Superior temporal gyrus (tissue), 1 donor: ENCODE measurements around the gene RRM2.
"Not testable (repeated sequence)": the region's sequence is repeated elsewhere in the genome, so short reads cannot be mapped to it uniquely, and the experiment has no call there.

Experiments used
- DNase-seq: peaks from one replicate; pipeline ENCODE4 v3.0.0-alpha.2; 2016; ENCODE audit errors: extremely low spot score

Gene RRM2

GRCh38 chr2:10091182-10091888 is 31.2 kb upstream of the RRM2 start:
- DNase-seq, result no peak

- not testable (repeated sequence) for DNase-seq
Measured at GRCh38 chr2:10091889-10092244, 30.7 kb upstream of the RRM2 start.

- DNase-seq, result no peak
Measured at GRCh38 chr2:10094271-10094814, 28.2 kb upstream of the RRM2 start.

GRCh38 chr2:10095175-10095574 is 27.4 kb upstream of the RRM2 start:
- no peak for DNase-seq

GRCh38 chr2:10096641-10097040 is 25.9 kb upstream of the RRM2 start:
- no peak for DNase-seq

DNA sequence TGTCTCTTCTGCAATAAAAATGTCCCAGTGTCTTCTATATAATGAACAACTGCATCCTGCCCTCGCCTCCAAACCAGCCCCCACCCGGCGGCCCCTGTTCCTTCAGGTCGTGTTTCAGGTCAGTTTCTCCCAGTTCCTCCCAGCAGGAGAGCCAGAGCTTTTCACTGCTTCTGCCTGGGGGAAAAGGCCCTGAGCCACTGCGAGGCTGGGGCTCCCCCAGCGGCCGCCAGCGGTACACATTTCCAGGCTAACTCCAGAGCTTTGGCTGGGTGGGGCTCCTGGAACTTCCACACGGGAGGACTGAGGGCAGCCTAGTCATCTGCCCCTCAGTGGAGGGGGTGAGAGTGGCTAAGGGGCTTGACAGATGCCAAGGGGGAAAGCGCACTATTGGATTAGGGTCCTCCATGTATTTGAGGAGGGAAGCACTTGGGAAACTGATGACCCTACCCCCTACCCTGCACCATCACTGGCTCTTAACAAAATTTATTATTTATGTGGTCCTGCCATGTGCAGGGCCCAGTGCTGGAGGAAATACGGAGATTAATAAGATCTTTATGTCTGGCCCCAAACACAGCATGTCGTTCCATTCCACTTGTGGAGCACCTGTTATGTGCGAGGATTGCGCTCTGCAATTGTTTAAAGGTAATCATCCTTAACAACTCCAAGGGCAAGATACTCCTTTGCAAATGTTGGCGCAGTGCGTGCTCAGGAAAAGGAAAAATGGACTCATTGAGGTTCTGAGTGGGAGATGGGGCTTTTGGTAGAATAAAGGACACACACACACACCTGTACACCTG is 25.0 kb upstream of the RRM2 start:
- peak; percentile 62 for DNase-seq

- DNase-seq, result no peak
Measured at GRCh38 chr2:10101491-10101890, 21.0 kb upstream of the RRM2 start.

DNA sequence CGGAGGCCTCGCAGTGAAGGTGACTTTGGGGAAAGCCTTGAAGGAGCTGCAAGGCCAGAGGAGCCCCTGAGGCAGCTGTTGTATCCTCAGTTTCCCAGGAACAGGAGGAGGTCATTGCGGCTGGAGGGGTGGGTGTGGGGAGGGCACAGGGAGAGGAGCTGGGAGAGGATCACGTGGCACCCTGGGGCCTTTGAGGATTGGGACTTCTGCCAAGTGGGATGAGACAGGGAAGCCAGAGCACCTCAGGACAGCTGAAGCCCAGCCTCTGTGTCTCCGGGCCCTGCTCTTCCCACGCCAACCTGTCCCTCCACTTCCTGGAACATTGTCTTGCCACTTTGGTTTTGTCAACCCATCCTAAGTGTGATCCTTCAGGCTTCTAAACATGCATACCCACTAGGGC is 19.4 kb upstream of the RRM2 start:
- DNase-seq, result no peak

- not testable (repeated sequence) for DNase-seq
Measured at GRCh38 chr2:10104906-10105305, 17.6 kb upstream of the RRM2 start.

DNA sequence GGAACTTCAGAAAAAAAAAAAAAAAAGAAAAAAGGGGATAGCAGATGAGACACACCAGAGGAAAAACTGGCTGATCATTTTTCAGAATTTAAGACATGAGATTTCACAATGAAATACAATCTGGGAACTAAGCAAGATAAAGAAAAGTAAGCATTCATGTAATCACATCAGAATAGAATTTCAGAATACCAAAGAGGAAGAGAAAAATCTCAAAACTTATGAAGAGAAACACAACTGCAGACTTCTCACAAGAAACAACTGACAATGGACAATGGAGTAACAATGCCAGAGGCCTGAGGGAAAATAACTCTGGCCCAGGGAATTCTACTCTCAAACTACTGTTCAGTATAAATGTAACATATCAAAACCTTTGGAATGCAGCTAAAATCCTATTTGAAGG is 13.2 kb upstream of the RRM2 start:
- no peak for DNase-seq

DNA sequence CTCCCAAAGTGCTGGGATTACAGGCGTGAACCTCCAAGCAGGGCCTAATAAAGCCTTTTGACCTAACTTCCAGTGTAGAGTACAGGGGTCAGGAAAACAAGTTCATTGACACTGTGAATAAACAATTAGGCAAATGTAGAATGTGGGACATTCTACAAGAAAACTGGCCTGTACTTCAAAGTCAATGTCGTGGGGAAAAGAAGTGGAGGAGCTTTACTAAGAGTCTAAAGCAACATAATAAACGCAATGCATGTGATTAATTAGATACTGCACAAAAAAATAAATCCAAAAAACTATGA is 3.6 kb upstream of the RRM2 start:
- no peak for DNase-seq

- DNase-seq, result no peak
Measured at GRCh38 chr2:10119601-10120157, 2.9 kb upstream of the RRM2 start.

GRCh38 chr2:10120158-10120876 is 2.2 kb upstream of the RRM2 start:
- DNase-seq, result peak; percentile 69

DNA sequence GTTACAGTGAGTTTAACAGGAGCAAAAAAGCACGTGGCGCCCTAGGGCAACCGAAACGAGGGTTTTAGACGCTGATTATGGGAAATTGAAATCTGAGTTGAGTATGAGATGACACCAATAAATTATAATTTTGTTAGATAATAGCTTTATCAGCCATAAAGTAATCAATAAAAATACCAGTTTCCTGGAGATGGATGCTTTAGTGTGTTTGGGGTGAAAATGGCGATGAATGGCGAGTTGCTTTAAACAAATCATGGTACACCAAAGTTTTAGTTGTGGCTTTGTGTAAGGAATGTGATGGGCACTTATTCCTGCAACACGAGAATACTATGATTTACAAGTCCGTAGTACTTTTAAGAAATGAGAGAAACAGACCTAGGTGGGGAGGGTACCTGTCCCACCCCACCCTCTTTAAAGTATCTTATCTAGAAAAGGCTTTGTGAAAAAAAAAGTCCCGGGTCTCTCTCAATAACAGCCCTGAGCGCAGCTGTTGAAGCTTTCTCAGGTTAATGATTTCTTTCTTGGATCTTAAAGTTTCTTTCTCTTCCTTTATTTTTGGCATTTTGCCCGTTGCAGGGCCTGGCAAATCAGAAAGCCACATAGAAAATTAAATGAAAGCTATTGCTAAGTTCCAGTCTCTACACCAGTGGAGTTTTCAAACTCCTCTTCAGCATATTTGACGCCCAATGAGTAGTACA is 1.5 kb upstream of the RRM2 start:
- no peak for DNase-seq

GRCh38 chr2:10123281-10123680 is 742 bp downstream of the RRM2 start:
- DNase-seq, result no peak

DNA sequence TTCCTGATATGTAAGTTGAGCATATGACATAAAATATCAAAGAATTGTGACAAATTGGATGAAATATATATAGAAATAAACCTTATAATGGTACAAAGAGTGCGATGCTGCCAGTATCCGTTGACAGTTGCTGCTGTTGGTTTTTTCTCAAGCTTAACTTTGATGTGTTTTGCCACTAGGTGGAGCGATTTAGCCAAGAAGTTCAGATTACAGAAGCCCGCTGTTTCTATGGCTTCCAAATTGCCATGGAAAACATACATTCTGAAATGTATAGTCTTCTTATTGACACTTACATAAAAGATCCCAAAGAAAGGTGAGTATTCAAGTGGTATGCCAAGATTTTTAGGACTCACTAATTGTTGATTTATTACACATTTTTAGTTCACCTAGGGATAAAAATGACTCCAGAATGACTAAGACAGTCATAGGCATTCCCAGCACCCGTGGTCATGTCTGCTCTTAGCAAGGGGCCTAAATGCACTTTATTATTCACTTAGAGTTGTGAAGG is 2.1 kb downstream of the RRM2 start:
- peak; percentile 87 for DNase-seq

- no peak for DNase-seq
Measured at GRCh38 chr2:10125842-10126631, 3.5 kb downstream of the RRM2 start.

DNA sequence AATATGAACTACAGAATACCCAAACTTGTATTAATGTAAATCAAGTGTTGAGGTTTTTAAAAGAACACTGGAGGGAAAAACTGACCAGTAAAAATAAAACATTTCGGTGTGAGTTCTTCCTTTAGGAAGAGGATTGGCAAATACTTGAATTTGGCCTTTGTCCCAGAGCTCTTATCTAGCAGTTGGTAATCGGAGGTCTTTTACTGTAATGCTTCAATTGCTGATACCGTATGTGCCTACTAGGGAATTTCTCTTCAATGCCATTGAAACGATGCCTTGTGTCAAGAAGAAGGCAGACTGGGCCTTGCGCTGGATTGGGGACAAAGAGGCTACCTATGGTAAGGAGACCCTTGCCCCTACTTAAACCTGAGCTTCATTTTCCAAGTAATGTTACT is 4.1 kb downstream of the RRM2 start:
- DNase-seq, result no peak

DNA sequence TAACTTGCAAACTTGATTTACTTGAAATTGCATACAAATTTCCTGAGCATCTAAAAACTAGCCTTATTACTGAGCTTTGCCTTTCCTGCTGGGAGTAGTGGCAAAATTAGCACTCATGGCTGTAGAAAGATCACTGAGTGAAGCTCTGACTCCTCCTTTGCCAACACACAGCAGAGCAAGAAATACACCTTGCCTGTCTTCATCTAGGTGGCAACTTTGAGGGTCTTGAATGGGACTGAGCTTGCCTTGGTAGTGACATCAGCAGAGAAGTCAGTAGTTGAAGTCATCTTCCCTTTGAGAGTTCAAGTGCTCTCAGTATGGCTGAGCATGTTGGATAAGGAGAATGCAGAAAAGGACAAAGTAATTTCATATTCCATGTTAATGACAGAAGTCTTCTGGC is 5.9 kb downstream of the RRM2 start:
- no peak for DNase-seq

GRCh38 chr2:10129490-10129889 is 7.0 kb downstream of the RRM2 start:
- DNase-seq, result no peak
